Measurements from ENCODE around the gene POLDIP2.

DNA sequence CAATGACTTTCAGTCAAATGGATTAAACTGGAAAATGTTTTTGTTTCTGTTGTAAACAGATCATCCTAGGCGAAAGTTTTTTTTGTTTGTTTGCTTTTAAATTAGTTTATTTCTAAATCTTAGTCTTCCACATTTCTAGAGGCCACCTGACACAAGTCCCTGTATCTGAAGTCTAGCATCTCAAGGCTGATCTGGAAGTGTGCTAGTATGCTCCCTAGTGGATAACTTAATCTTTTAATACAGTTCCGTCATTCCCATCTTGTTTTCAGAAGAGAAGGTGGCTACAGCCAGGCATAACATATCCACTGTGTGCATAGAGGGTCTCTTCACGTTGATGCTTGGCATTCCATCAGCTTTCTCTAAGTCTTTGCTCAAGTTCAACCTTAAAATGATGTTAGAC lies 29.6 kb downstream of the POLDIP2 start:
- TF ChIP-seq, protein P1, sequence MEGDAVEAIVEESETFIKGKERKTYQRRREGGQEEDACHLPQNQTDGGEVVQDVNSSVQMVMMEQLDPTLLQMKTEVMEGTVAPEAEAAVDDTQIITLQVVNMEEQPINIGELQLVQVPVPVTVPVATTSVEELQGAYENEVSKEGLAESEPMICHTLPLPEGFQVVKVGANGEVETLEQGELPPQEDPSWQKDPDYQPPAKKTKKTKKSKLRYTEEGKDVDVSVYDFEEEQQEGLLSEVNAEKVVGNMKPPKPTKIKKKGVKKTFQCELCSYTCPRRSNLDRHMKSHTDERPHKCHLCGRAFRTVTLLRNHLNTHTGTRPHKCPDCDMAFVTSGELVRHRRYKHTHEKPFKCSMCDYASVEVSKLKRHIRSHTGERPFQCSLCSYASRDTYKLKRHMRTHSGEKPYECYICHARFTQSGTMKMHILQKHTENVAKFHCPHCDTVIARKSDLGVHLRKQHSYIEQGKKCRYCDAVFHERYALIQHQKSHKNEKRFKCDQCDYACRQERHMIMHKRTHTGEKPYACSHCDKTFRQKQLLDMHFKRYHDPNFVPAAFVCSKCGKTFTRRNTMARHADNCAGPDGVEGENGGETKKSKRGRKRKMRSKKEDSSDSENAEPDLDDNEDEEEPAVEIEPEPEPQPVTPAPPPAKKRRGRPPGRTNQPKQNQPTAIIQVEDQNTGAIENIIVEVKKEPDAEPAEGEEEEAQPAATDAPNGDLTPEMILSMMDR (IDR thresholded peaks at IDR 0.05 in 8 of 11, conservative IDR thresholded peaks at IDR 0.05 in 3 of 11) = no peak
- no peak for TF ChIP-seq POLR2A (IDR thresholded peaks at IDR 0.05)
- no peak for TF ChIP-seq POLR2AphosphoS5 (IDR thresholded peaks at IDR 0.05)

Measured in spleen (tissue), 7 donors.